A549 treated with AZD9567 at 1 μM for 4 hours (cell line): ENCODE data around the gene FBRS. TPM values are rescaled to one million over a fixed set of nuclear protein-coding genes. Genes with fewer than 3 reads are reported as not detected.

Experiments used
- total RNA-seq: library from RNA; stranded (reverse); fragments of 200-300 nt; extraction: Qiagen RNA extraction; gene quantifications from 5 replicates; pipeline ENCODE4 v1.2.3, GENCODE V29; 2022; ENCODE audit not compliant: insufficient read depth

Gene FBRS
- 24.2 to 42.2 TPM (median 40.4 TPM) in 5 replicates for total RNA-seq

DNA sequence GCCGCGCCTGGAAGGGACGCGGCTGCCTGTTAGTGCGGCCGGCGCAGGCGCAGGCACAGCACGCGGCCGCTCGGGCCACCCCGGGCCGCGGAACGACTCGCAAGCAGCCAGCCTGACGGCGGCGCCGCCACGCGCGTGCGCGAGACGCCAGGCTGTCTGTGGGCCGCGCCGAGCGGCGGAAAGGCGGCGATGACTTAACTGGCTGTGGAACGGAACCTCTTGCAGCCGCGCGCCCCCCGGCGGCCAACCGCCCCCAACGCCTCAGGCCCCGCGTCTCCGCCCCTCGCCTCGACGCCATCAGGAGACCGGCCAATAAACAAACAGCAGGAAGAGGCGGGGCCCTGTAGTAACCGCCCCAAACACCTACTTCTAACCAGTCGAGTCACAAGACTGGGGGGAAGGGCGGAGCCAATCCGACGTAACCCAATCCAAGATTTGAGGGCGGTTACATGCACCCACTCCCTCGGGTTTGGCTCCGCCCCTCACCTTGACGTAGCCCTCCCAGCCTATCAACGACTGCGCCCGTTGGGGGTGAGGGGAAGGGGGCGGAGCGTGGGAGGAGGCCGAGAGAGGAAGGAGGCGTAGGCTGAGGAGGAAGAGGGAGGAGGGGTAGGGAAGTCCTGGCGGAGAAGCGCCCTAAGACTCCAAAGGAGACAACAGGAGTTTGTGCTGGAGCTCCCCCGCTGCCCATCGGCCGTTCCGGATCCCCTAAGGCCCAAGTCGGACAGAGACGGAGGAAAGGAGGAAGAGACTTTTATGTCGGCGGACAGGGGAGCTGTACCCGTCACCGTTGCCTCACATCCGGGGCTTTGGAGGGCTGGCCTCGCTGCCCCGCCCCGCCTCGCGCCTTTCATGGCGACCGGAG, at the start of gene FBRS:
Gene FBRS, plus strand, starts transcription at position 566 of the 865 bp plus-strand sequence. CDS start 1,088 bp downstream, outside the sequence.

DNA sequence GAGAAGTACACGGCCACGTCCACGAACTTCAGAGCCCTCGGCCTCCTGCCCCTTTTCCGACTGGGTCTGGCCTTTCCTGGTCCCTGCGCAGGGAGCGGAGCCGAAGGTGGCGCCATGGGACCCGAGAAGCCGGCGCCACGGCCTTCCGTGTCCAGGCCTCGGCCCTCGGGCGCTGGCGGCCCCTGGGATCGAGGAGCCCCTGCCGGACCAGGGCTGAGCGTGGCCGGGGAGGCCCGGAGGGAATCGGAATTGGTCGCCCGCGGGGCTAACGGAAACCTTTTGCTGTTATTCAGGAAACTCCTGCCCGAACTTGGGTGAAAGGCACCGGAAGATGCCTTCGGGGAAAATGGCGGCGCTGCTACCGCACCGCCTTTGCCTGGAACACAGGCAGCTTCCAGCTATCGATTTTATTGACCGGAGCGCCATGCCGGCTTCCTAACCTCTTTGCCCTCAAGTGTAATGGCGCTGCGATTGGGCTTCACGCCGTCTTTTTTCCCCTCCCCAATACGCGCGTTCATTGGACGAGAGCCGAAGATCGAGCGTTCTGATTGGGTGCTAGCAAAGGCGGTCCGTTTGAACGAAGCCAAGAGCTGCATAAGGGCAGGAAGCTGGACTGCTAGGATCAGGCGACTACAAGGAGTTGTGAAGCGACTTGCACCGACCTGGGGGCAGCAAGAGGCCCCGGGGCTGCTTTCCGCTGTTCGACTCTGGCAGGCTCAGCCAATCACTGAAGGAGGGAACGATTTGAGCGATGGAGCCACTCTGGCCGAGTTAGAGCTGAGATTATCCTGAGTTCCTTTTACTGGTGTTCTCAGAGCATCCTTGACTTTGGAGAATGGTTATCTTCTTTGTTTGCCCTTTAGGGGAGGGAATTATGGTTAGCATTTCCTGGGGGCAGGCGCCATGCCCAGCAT, 48.0 kb upstream of the FBRS start, which contains the start of gene ZNF689:
Gene ZNF689, minus strand, starts transcription at position 464 of the 914 bp plus-strand sequence. Its CDS starts 348 bp downstream, at position 116.

DNA sequence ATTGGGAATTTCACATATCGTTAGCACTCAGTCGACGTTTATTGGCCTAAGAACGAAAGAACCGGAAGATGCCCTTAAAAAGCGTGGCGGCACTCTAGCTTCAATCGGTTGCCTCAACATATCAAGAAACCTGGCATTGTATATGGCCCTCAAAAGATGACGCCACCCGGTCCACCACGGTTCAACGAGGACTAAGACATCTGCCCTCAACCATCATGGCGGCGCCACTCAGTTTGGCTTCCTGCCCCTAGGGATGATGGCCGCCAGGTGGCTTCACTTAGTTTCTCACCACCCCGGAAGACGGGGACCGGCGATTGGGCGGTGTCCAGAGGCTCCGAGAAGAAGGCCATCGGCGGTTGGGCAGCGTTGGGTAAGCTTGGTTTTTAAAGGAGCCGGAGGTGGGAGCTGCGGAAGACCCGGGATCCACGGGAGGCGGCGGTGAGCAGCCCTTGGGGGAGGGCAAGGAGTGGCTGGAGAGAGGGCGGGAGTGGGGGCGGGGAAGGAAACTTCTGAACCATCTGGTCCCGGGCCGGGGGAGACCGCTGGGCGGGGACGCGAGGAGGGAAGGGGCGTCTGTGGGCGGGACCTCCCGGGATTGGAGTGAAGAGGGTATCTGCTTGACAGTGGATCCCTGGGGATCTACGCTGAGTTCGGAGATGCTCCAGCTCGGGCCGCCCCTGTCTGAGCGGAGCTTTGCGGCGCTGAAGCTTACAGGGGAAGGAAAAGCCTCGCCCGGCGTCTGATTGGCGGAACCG, 7.7 kb upstream of the FBRS start, which contains the start of gene PRR14:
Gene PRR14, plus strand, starts transcription at position 592 of the 755 bp plus-strand sequence. CDS start 686 bp downstream, outside the sequence.

DNA sequence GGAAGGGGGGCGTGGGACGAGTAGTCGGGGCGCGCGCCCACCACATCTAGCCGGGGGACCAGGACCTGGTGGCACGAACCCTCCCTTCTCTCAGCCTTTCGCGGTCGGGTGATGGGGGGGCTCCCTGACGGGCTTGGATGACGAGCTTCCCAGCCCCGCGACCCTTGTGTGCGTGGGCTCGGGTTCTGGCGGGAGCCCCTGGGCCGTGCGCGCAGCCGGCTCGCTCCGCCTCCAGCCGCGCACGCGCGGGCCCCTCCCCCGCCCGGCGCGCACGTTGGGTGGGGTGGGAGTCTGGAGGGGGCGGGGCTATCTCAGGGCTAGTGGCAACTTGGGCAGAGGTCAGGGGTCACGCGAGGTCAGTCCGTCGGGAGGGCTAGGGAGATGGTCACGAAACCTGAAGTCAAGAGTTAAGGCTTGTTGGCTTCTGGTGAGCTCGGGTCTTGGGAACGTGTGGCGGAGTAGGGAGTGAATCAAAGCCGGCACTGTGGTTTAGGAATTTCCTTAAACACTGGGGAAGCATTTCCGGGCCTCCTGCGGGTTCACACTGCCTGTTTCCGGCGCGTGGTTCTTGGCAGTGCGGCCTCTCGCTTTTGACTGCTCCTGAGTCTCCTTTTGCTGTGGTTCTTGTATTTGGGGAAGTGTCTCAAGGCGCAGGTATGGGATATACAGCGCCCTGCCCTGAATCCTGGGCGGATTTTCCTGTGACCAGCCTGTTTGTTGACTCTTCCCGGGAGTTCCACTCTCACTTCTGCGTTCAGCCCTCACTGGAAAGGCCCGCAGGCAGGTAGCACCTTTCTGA, 40.8 kb downstream of the FBRS start, which contains the start of gene SRCAP:
Gene SRCAP, plus strand, starts transcription at position 356 of the 799 bp plus-strand sequence. CDS start 1,654 bp downstream, outside the sequence.

Other genes with a start within 250 kb of the FBRS start
- gene DCTPP1, start 228.4 kb upstream of the FBRS start, total RNA-seq: 103 to 132 TPM (median 123 TPM) in 5 replicates
- gene SEPHS2, start 212.6 kb upstream of the FBRS start, total RNA-seq: 47.7 to 51.4 TPM (median 49.2 TPM) in 5 replicates
- gene ITGAL, start 185.7 kb upstream of the FBRS start, total RNA-seq: 0.03 to 0.23 TPM (median 0.11 TPM) in 4 of 5 replicates, not detected in the other
- gene ZNF768, start 131.9 kb upstream of the FBRS start, total RNA-seq: 44.5 to 46.8 TPM (median 45.0 TPM) in 5 replicates
- gene ZNF747, start 123.6 kb upstream of the FBRS start, total RNA-seq: 2.7 to 4.1 TPM (median 3.6 TPM) in 5 replicates
- 2.6 to 6.4 TPM (median 5.3 TPM) in 5 replicates for gene ZNF764, start 100.1 kb upstream of the FBRS start, total RNA-seq
- 4.0 to 7.2 TPM (median 6.5 TPM) in 5 replicates for gene ZNF688, start 86.7 kb upstream of the FBRS start, total RNA-seq
- gene ZNF785, start 72.7 kb upstream of the FBRS start, total RNA-seq: not detected in 5 replicates
- 6.6 to 12.3 TPM (median 7.1 TPM) in 5 replicates for gene ZNF689, start 48.0 kb upstream of the FBRS start, total RNA-seq
- 16.0 to 27.0 TPM (median 24.8 TPM) in 5 replicates for gene PRR14, start 7.5 kb upstream of the FBRS start, total RNA-seq
- 9.8 to 26.9 TPM (median 22.2 TPM) in 5 replicates for gene SRCAP, start 40.7 kb downstream of the FBRS start, total RNA-seq
- gene PHKG2, start 90.0 kb downstream of the FBRS start, total RNA-seq: 26.2 to 31.0 TPM (median 28.0 TPM) in 5 replicates
- gene CFAP119, start 103.6 kb downstream of the FBRS start, total RNA-seq: 8.6 to 12.1 TPM (median 9.6 TPM) in 5 replicates
- 66.4 to 85.2 TPM (median 79.5 TPM) in 5 replicates for gene RNF40, start 103.9 kb downstream of the FBRS start, total RNA-seq
- 14.8 to 17.4 TPM (median 16.4 TPM) in 5 replicates for gene ZNF629, start 128.8 kb downstream of the FBRS start, total RNA-seq
- gene BCL7C, start 235.6 kb downstream of the FBRS start, total RNA-seq: 22.9 to 40.5 TPM (median 37.8 TPM) in 5 replicates
- gene CTF1, start 238.2 kb downstream of the FBRS start, total RNA-seq: 0.20 to 0.28 TPM (median 0.24 TPM) in 4 of 5 replicates, not detected in the other